Fibroblast of the conjunctiva (primary cell): ENCODE measurements around the gene ARTN.

ENCODE experiments used
- DNase-seq: peaks from one replicate; pipeline ENCODE4 v3.0.0-alpha.2; 2010; ENCODE audit warnings: low read depth

Gene ARTN

DNA sequence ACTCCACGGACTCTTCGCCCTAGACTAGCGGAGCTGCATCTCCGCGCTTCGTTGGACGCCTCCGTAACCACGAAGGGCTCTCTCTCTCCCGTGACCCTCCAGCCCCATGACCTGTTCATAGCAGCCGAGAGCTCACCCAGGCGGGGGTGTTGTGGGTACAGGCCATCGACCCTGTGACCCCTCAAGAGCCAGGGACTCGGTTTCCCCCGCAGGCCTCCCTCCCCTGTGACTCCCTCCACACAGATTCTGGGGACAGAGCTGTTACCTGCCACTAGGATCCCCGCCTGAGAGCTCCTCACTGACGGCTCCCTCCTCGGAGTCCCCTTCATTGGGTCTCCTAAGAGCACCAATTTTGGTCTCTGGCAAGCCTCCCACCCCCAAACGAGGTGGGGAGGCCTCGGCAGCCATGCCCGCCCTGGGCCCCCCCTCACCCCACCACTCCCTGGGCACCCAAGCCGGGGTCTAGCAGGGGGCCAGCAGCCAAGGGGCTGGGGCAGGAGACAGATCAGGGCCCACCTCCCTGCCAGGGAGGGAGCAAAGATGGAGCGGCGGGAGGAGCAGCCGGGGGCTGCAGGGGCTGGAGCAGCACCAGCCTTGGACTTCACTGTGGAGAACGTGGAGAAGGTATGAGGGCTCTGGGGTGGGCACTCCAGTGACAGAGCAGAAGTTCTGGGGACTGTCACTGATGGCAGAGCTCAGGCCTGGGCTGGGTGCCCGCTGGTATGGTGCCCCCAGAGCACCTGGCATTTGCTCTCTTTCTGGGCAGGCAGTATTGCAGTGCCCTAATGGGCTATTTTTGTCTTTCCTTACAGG is 13.7 kb downstream of the ARTN start:
- DNase-seq = no peak

GRCh38 chr1:43947874-43948437 is 14.4 kb downstream of the ARTN start:
- DNase-seq = no peak

DNA sequence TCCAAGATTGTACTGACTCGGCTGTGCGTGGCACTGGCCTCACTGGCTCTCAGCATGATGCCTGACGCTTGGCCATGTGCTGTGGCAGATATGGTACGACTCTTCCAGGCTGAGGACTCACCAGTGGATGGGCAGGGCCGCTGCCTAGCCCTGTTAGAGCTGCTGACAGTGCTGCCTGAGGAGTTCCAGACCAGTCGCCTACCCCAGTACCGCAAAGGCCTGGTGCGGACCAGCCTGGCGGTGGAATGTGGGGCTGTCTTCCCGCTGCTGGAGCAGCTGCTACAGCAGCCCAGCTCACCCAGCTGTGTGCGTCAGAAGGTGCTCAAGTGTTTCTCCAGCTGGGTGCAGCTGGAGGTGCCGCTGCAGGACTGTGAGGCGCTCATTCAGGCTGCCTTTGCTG is 16.1 kb downstream of the ARTN start:
- no peak for DNase-seq

GRCh38 chr1:43951021-43951985 is 17.7 kb downstream of the ARTN start:
- DNase-seq = no peak

- no peak for DNase-seq
Measured at GRCh38 chr1:43952731-43953346, 19.2 kb downstream of the ARTN start.

DNA sequence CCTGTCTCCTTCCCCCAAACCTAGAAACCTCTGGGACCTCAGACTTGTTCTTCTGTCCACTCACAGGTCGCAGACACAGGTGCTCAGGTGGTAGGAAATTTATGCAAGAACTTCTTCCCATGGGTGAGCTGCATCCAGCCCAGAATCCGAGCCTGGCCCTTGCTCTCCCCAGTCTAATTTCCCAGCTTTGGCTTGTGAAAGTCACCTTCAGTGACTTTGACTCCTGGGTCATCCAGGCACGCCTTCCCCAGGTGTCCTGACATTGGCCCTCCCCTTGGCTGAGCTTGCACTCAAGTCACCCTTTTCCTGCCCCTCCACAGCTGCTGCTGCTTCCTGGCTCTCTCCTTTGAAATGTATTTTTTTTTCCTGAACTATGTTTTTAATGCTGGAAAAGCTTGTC is 19.8 kb downstream of the ARTN start:
- DNase-seq = no peak

- no peak for DNase-seq
Measured at GRCh38 chr1:43954036-43954435, 20.4 kb downstream of the ARTN start.

DNA sequence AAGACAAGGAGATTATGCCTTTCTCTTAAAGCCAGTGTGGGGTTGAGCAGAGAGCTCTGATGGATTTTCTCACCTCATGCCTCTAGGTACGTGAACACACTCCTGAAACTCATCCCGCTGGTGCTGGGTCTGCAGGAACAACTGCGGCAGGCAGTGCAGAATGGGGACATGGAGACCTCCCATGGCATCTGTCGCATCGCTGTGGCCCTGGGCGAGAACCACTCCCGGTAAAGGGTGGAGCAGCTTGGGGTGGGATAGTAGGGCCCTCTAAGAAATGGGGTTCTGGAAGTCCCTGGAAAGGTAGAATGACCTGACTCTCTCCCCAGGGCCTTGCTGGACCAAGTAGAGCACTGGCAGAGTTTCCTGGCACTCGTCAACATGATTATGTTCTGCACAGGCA is 22.6 kb downstream of the ARTN start:
- no peak for DNase-seq

DNA sequence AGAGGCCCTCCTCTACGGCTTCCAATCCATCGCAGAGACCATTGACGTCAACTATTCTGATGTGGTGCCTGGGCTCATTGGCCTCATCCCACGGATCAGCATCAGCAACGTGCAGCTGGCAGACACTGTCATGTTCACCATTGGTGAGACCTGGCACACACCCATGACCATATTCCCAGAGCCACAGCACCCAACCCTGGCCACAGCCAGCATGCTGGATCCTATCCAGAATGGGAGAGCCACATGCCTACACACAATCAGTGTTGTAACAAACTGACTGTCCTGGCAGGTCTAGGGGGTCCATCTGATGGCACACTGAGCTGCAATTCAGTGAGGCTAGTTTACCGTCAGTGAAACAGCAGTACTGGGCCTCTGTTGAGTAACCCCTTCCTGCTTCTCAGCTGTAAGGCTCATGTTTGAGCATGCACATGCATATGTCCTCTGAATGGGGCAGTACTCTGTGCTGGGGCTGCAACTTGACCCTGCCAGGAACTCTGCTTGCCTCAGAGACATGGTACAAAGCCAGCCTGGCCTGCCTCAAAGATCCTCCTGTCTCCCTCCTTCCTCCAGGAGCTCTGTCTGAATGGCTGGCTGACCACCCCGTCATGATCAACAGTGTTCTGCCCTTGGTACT is 23.9 kb downstream of the ARTN start:
- no peak for DNase-seq

- DNase-seq = no peak
Measured at GRCh38 chr1:43958351-43959255, 25.0 kb downstream of the ARTN start.

- no peak for DNase-seq
Measured at GRCh38 chr1:43960798-43961197, 27.2 kb downstream of the ARTN start.

GRCh38 chr1:43961692-43962091 is 28.1 kb downstream of the ARTN start:
- DNase-seq = no peak

GRCh38 chr1:43962324-43962723 is 28.7 kb downstream of the ARTN start:
- no peak for DNase-seq

GRCh38 chr1:43963006-43963405 is 29.4 kb downstream of the ARTN start:
- DNase-seq = no peak

DNA sequence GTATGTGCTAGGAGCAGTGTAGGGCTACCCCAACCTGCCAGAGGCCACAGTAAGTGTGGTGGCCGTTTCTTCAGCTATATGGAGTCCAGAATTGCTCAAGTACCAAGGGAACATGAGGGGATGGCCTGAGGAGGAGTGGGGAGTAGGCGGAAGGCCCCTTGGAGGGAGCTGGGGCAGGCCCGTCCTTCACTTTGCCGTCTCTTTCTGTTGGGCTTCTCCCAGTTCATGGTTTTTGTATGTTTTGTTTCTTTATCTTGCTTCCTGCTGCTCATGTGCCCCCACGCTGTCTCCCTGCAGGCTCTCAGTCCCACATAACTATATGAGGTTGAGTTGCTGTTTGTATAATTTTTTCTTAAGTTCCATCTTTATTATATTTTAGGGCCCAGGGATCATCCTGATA is 30.3 kb downstream of the ARTN start:
- DNase-seq = no peak

GRCh38 chr1:43965316-43965715 is 31.7 kb downstream of the ARTN start:
- no peak for DNase-seq

DNA sequence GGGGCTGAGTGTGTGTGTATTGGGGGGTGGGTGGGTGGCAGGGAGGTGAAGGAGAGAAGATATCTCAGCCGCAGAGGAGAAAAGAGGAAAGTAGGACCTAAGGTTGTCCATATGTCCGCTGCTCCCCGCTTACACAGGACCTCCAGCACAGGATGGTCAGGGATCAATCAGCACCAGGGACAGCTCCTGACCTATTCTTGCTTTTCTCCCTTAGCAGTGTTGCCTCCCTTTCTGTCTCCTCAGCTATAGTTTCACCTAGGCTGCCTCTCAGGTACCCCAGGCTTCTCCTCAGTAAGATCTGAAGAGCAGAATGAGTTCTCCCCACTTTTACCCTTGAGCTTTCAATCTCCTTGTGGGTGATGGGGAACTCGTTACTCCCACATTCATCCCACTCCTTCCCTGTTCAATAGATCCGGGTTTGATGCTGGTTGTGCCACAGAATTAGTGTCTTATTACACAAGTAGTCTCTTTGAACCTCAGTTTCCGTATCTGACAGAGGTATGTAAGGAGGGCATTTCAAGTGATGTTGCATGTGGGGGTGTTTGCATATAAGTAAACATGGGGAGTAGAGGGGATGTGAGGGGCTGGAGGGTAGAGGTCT is 34.8 kb downstream of the ARTN start:
- no peak for DNase-seq

DNA sequence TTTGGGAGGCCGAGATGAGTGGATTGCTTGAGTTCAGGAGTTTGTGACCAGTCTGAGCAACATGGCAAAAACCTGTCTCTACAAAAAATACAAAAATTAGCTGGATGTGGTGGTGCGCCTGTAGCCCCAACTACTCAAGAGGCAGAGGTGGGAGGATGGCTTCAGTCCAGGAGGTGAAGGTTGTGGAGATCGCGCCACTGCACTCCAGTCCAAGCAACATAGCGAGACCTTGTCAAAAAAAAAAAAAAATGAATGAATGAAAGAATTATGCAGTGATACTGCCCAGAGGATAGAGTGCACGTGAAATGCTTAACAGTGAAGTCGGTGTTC is 35.8 kb downstream of the ARTN start:
- DNase-seq = no peak

DNA sequence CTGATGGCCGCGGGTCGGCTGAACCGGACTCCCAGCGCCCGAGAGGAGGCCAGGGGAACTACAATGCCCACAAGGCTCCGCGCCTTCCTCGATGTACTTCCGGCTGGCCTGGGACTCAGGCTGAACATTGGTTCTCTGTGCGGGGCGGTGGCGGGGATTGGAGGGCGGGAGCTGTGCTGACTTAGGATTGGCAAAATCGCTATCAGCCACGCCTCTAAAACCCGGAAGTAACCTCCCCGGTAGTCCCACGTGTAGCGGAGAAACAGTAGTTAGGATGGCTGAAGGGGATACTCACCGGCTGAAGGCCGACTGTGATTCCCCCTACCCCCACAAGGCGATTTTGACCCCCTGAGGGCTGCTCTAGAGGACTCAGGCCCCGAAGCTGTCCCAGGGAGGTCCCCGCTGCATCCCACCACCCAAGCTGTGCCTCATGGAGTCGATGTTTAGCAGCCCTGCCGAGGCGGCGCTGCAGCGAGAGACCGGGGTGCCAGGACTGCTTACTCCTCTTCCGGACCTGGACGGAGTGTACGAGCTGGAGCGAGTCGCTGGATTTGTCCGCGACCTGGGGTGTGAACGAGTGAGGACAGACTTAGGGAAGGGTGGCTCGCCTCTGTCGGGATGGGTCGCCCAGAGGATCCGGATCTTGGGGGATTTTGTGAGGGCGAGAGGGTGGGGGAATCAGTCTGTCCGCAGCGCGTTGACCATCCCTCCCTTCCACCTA is 36.3 kb downstream of the ARTN start, which contains the start of gene DPH2:
DPH2 (plus strand) TSS at position 265 of the 721 bp plus-strand sequence; CDS start at position 431, 166 bp downstream.
- DNase-seq = peak; percentile 93

GRCh38 chr1:43970502-43970901 is 36.9 kb downstream of the ARTN start:
- DNase-seq = no peak
